ENCODE results near the gene SEMA4B. TPM values are rescaled to one million over a fixed set of nuclear protein-coding genes. Genes with fewer than 3 reads are reported as not detected.

The SEMA4B gene
- total RNA-seq, 1 donor from 2014 or later, result 23.3 TPM

DNA sequence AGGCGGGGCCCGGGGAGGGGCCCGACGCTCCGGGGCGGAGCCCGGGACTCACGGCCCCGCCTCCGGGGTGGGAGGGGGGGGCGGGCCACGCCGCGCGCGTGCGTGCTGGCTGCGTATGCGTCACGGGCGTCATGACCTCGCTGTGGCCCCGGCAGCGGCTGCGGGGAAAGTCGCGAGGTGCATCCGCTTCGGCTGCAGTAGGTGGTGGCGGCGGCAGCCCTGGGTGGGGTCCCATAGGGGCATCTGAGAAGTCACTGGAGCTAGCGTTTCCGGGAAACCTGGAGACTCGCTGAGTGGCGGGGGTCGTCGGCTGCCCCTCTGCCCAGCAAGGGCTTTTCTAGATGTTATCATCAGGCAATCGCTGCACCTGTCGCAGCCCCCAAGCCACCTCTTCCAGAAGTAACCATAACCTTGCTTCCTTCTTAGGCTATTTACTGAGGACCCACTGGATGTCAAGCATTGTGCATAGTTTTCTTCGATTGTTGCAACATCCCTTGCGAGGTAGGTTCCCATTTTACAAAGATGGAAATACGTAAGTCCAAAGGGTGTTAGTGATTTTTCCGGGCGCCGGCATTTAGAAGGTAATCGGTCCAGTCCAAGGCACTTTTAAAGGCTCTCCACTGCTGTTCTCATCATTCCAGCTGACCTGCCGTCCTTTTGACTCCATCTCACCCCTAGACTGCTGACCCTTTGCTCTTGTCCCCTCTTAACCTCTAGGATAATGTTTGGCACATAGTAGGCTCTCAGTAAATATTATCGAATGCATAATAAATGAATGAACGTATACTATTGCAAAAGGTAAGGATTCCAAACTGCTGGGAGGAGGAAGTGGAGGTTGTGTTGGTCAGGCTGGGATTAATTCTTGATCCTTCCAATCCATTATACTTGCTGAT is 33.2 kb downstream of the SEMA4B start, which contains the start of gene GDPGP1:
Gene GDPGP1, plus strand, starts transcription at position 114 of the 893 bp plus-strand sequence. CDS start 6,700 bp downstream, outside the sequence.
- Mint-ChIP-seq H3K9me3 (ENCODE audit: unreplicated experiment) (no peaks in the 10 kb centered on the region), H3K4me3 (ENCODE audit: unreplicated experiment) (peak within 1 kb of the TSS; percentile 79), H3K27me3 (ENCODE audit: unreplicated experiment) (no peaks in the 10 kb centered on the region), H3K27ac (ENCODE audit: unreplicated experiment) (peak within 1 kb of the TSS; percentile 73), H3K4me1 (ENCODE audit: unreplicated experiment) (peaks cover 17% of the 10 kb centered on the region), H3K36me3 (ENCODE audit: unreplicated experiment) (peaks cover 18% of the 10 kb centered on the region)
- no peak for DNase-seq (ENCODE audit: extremely low spot score, unreplicated experiment)
- TF ChIP-seq, protein P1, sequence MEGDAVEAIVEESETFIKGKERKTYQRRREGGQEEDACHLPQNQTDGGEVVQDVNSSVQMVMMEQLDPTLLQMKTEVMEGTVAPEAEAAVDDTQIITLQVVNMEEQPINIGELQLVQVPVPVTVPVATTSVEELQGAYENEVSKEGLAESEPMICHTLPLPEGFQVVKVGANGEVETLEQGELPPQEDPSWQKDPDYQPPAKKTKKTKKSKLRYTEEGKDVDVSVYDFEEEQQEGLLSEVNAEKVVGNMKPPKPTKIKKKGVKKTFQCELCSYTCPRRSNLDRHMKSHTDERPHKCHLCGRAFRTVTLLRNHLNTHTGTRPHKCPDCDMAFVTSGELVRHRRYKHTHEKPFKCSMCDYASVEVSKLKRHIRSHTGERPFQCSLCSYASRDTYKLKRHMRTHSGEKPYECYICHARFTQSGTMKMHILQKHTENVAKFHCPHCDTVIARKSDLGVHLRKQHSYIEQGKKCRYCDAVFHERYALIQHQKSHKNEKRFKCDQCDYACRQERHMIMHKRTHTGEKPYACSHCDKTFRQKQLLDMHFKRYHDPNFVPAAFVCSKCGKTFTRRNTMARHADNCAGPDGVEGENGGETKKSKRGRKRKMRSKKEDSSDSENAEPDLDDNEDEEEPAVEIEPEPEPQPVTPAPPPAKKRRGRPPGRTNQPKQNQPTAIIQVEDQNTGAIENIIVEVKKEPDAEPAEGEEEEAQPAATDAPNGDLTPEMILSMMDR (IDR thresholded peaks at IDR 0.05), result no peak

DNA sequence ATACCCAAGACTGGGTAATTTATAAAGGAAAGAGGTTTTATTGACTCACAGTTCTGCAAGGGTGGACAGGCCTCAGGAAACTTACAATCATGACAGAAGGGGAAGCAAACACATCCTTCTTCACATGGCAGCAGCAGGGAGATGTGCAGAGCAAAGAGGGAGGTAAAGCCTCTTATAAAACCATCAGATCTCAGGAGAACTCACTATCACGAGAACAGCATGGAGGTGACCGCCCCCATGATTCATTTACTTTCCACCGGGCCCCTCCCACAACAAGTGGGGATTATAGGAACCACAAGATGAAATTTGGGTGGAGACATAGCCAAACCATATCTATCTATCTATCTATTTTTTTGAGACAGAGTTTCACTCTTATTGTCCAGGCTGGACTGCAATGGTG is 38.2 kb downstream of the SEMA4B start:
- Mint-ChIP-seq H3K9me3 (ENCODE audit: unreplicated experiment) (no peaks in the 10 kb centered on the region), H3K36me3 (ENCODE audit: unreplicated experiment) (peaks cover 10% of the 10 kb centered on the region), H3K4me3 (ENCODE audit: unreplicated experiment) (no peak overlapping the region), H3K27ac (ENCODE audit: unreplicated experiment) (no peak overlapping the region), H3K4me1 (ENCODE audit: unreplicated experiment) (peaks cover 8% of the 10 kb centered on the region), H3K27me3 (ENCODE audit: unreplicated experiment) (no peaks in the 10 kb centered on the region)
- no peak for DNase-seq (ENCODE audit: extremely low spot score, unreplicated experiment)
- TF ChIP-seq, protein P1 (IDR thresholded peaks at IDR 0.05), result no peak

DNA sequence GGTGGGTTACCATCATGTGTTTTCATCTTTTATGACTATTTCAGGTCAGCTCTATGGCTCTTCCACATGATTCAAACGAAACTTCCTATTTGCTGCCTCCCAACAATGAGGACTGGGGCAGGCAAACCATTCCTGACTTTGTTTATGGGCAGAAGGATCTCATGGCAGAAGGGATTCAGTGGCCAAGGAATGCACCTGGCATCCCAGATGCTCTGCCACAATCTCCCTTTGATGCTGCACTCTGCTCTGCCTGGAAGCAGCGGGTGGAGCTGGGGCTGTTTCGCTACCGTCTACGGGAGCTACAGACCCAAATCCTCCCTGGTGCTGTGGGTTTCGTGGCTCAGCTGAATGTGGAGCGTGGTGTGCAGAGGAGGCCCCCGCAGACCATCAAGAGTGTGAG is 39.7 kb downstream of the SEMA4B start:
- peaks cover 10% of the 10 kb centered on the region for H3K36me3 Mint-ChIP-seq (ENCODE audit: unreplicated experiment)
- H3K27me3 Mint-ChIP-seq (ENCODE audit: unreplicated experiment), result no peaks in the 10 kb centered on the region
- no peaks in the 10 kb centered on the region for H3K9me3 Mint-ChIP-seq (ENCODE audit: unreplicated experiment)
- DNase-seq (ENCODE audit: extremely low spot score, unreplicated experiment), result no peak
- H3K4me3 Mint-ChIP-seq (ENCODE audit: unreplicated experiment), result no peak overlapping the region
- TF ChIP-seq, protein P1 (IDR thresholded peaks at IDR 0.05), result no peak
- no peaks in the 10 kb centered on the region for H3K4me1 Mint-ChIP-seq (ENCODE audit: unreplicated experiment)
- H3K27ac Mint-ChIP-seq (ENCODE audit: unreplicated experiment), result no peak overlapping the region

DNA sequence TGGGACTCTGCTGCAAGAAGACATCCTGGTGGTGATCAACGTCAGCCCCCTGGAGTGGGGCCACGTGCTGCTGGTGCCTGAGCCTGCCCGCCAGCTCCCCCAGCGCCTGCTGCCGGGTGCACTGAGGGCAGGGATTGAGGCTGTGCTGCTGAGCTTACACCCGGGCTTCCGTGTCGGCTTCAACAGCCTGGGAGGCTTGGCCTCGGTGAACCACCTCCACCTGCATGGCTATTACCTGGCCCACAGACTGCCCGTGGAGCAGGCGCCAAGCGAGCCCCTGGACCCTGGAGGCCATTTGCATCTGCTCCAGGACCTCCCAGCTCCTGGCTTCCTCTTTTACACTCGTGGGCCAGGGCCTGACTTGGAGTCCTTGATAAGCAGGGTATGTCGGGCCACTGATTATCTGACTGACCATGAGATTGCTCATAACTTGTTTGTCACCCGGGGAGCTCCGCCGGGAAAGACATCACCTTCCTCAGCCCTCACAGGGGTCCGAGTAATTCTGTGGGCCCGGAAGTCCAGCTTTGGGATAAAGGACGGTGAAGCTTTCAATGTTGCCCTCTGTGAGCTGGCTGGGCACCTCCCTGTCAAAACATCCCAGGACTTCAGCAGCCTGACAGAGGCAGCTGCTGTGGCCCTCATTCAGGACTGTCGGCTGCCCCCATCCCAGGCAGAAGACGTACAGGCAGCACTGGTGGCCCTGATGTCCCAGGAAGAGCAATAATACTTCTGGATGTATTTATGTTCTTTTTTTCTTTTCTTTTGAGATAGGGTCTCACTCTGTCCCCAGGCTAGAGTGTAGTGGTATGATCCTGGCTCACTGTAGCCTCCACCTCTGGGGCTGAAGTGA is 40.4 kb downstream of the SEMA4B start:
- no peak for DNase-seq (ENCODE audit: extremely low spot score, unreplicated experiment)
- no peak overlapping the region for H3K27ac Mint-ChIP-seq (ENCODE audit: unreplicated experiment)
- no peaks in the 10 kb centered on the region for H3K9me3 Mint-ChIP-seq (ENCODE audit: unreplicated experiment)
- no peaks in the 10 kb centered on the region for H3K27me3 Mint-ChIP-seq (ENCODE audit: unreplicated experiment)
- TF ChIP-seq, protein P1 (IDR thresholded peaks at IDR 0.05), result no peak
- H3K4me1 Mint-ChIP-seq (ENCODE audit: unreplicated experiment), result no peaks in the 10 kb centered on the region
- peaks cover 10% of the 10 kb centered on the region for H3K36me3 Mint-ChIP-seq (ENCODE audit: unreplicated experiment)
- no peak overlapping the region for H3K4me3 Mint-ChIP-seq (ENCODE audit: unreplicated experiment)

Data from osteocyte (in vitro differentiated cells).